Epithelial cell of esophagus (primary cell): ENCODE data around the gene INHBE.

Source experiments
- DNase-seq: peaks from one replicate; pipeline ENCODE4 v3.0.0; 2010; ENCODE audit warnings: low read depth
- H3K4me3 ChIP-seq: 2 replicates; pipeline ENCODE4 v1.5.1; 2011; ENCODE audit warnings: mild to moderate bottlenecking, low read length, control low read depth
- CTCF ChIP-seq: IDR thresholded peaks from 2 replicates; pipeline ENCODE4 v1.5.1; 2011; ENCODE audit warnings: low read depth, mild to moderate bottlenecking, low read length, control low read depth, inconsistent platforms; ENCODE audit not compliant: insufficient read depth; ENCODE audit errors: missing control alignments

INHBE gene

GRCh38 chr12:57465747-57466505 lies 10.8 kb downstream of the INHBE start:
- H3K4me3 ChIP-seq = no peak overlapping the region
- no peak for DNase-seq
- TF ChIP-seq CTCF = no peak

- TF ChIP-seq CTCF = no peak
- H3K4me3 ChIP-seq = no peak overlapping the region
- DNase-seq = no peak
These were observed 12.2 kb downstream of the INHBE start for GRCh38 chr12:57467212-57467874.

GRCh38 chr12:57467915-57468314 lies 12.8 kb downstream of the INHBE start:
- H3K4me3 ChIP-seq = no peak overlapping the region
- TF ChIP-seq CTCF = no peak
- no peak for DNase-seq

- TF ChIP-seq CTCF = no peak
- DNase-seq = no peak
- no peak overlapping the region for H3K4me3 ChIP-seq
These were observed 14.4 kb downstream of the INHBE start for GRCh38 chr12:57469296-57470164.

- TF ChIP-seq CTCF = no peak
- no peak for DNase-seq
- no peak overlapping the region for H3K4me3 ChIP-seq
These were observed 15.3 kb downstream of the INHBE start for GRCh38 chr12:57470286-57470969.

- no peak overlapping the region for H3K4me3 ChIP-seq
- no peak for TF ChIP-seq CTCF
- no peak for DNase-seq
These were observed 16.0 kb downstream of the INHBE start for GRCh38 chr12:57470970-57471656.
